Tibial nerve (tissue), 4 donors: Measurements from ENCODE around the gene ARID5B.

Experiments used
- CTCF ChIP-seq, 5 experiments: fragments of 200-600 bp in 3 of 5; fragments of 450-650 bp in 2 of 5; sonication (generic) in 3 of 5; IDR thresholded peaks; one replicate each; pipeline ENCODE4 v1.5.1; 2016 to 2019; ENCODE audit warnings: antibody characterized with exemption in 5 of 5, mild to moderate bottlenecking in 3 of 5, moderate library complexity in 2 of 5
- EP300 ChIP-seq, 2 donors: sonication (generic); formaldehyde crosslinking; IDR thresholded peaks; one replicate each; pipeline ENCODE4 v1.6.1; 2017; ENCODE audit warnings: antibody characterized with exemption in 2 of 2, mild to moderate bottlenecking in 1 of 2

GRCh38 chr10:61964949-61965702 lies 63.6 kb downstream of the ARID5B start:
- TF ChIP-seq EP300 (IDR thresholded peaks at IDR 0.05) (no peak), CTCF (IDR thresholded peaks at IDR 0.05) (no peak)
